Middle frontal gyrus (tissue), 1 donor: ENCODE measurements around the gene PPP1R3A.

Experiments used
- DNase-seq: peaks from one replicate; pipeline ENCODE4 v3.0.0-alpha.2; 2015; ENCODE audit warnings: low spot score; ENCODE audit errors: extremely low spot score

Gene PPP1R3A

DNA sequence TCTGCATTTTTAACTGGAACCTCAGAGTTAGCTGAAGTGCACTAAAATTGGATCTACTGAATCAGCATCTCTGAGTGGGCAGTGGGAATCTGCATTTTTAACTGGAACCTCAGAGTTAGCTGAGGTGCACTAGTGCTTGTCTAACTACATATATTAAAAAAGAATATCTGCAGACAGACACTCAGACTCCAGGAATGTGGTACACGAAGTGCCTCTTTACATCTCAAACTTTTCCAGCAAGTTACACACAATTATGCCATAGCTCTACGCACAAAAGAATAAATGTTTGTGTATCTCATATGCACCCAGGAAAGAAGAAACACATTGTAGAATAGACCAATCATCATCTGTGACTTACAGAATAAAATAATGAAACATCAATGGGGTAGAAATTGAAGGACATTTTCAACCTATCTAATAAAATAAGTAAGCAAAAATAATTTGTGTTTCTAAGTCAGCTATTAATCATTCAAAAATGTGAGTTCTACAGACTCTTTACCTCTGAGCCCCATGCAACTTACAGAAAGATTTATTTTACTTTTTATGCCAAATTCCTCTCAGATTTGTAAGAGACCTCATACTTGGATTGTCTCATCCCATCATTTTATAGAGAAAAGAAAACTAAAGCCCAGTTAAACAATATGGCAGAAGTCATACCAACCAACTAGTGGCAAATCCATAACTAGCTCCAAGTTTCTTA, 28.3 kb downstream of the PPP1R3A start:
- DNase-seq, result no peak

DNA sequence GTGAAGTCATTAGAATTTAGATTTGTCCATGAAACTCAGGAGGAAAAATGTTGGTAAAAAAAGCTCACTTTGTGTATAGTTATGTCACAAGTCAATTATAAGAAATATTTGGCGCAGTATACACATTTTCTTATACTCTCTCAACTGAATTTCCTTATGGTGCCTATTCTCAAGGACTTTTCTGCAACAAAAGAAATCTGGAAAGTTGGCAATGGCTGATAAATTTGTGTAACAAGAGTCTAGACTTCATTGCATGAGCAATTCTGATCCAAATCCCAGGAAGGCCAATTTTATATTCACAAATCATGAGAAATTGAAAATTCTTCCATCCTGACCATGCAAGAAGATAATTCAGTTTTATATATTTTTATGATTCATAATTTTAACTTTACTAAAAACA, 35.7 kb downstream of the PPP1R3A start:
- DNase-seq, result no peak

DNA sequence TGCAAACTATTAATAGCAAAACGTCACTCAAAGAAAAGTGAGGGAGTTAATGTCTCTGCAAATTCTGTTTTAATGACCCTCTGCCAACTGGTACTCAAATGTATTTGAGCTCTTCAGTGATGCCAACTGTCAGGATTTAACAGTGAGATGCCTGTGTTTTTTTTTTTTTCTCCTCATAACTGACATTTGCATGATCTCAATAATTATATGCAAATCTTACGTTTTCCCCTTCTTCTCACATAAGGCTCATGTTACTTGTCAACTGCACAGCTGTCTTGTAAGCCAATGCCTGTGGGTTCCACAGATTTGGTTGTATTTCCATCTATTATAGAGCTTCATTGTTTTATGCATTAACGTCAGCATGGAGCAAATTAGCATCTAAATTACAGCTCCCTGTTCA, 38.2 kb downstream of the PPP1R3A start:
- no peak for DNase-seq

DNA sequence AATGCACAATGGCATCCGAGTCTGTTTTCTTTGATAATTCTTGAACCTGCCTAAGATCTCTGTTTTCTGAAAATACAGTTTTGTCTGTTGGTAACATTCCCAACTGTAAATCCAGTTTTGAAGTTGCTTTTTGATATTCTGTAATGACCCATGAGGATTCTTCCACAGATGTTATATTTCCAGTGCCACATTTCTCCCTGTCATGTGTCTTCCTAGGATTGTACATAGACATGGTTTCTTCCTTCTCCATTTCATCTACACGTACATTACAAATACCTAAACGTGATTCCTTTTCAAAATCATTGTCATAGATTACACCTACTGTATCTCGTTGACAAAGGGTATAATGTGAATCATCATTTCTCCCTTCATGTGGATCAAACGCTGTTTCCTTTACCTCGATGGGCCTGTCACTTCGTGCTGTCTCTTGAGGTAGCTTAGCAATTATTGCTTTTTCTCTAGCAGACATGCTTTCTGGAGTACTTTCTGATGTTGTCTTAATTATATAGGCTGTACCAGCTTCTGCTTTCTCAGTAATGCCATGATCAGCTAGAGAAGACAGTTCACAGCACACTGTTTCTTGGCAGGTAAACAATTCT, 40.3 kb downstream of the PPP1R3A start:
- DNase-seq, result no peak

DNA sequence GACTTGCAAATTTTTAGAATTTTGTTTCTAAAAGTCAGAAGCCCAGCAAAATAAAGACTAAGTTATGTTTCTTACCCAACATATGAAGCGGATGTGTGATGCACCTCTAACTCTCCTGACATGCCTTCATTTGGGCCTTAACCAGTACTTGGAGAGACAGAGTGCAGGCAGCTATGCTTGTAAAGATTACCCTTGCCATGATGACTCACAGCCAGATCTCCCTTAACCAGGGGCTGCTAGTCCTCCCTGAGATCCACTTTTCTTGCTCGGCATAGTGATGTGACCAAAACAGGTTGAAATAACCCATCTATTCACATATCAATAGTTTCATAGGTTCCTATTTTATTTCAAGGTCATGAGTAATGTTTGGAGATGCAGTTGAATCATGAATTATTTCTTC, 43.6 kb downstream of the PPP1R3A start:
- no peak for DNase-seq

DNA sequence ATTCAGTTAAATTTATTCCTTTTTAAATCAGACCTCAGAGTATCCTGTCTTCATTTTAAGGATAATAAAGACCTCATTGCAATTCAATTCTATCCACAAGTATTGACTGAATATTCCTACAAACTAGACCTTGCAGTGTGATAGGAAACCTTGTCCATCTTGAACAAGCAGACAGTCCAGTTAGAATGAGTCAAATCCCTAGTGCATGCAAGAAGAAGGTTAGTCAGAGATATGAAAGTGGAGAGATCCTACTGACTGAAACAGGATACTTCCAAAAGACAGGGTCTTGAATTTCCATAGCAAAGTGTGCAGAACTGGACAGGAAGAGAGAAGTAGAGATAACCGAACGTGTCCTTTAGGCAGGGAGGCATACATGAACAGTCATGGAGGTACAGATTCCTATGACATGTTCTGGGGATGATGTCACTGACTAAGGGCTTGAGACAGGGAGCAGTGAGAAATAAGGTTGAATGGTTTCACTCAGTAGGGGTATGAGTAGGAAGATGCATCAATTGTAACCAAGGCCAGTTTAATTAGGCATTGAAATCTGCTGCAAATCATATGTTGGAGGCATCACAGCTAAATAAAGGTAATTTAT, 45.2 kb downstream of the PPP1R3A start:
- DNase-seq, result no peak

DNA sequence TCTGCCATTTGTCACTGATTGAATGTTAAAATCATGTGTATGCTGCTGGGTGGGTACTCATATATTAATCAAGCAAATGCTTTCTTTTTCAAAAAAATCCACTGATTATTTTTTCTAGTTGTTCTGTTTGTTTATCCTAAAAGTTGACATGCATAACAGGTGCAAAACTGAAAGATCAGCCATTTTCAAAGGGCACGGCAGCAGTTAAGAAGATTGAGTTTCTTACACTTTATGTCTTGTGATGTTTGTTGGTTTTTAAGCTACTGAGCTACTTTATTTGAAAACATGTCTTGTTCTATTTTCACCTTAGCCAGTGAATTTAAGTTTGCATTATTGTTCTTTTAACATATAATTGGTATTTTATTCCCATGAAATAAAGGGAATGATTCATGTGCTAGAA, 45.8 kb downstream of the PPP1R3A start:
- DNase-seq, result no peak

DNA sequence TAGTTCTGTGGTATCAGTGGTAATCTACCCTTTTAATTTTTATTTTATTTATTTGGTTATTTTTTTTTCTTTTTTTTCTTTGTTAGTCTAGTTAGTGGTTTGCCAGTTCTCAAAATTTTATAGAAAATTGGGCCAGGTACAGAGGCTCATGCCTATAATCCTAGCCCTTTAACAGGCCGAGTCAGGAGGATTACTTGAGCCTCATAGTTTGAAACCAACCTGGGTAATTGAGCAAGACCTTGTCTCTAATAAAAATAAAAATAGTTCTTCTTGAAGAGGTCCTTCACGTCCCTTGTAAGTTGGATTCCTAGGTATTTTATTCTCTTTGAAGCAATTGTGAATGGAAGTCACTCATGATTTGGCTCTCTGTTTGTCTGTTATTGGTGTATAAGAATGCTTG, 51.5 kb downstream of the PPP1R3A start:
- DNase-seq, result no peak

DNA sequence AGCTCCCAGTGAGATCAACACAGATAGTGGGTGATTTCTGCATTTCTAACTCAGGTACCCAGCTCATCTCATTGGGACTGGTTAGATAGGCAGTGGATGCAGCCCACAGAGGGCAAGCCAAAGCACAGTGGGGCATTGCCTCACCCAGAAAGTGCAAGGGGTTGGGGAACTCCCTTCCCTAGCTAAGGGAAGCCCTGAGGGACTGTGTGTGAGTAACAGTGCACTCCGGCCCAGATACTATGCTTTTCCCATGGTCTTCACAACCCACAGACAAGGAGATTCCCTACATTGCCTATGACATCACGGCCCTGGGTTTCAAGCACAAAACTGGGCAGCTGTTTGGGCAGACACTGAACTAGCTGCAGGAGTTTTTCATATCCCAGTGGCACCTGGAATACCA, 62.8 kb downstream of the PPP1R3A start:
- no peak for DNase-seq

DNA sequence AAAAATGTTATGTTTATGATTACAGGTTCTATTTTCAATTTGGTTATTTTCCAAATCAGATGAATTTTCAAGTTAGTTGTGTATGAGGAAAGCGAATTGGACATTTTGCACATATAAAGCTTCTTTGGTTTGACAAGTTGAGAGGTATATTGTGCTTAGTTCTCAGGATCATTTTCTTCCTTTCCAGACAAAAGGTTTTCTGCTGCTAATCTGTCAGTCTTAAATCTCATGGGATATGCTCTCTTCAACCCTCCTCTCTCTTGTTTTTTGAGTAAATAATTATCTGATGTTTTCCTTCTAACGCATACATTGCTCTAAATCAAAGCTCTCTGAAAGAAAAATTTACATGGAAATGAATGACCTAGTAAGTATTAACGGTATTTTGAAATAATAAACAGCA, 77.9 kb downstream of the PPP1R3A start:
- DNase-seq, result no peak

DNA sequence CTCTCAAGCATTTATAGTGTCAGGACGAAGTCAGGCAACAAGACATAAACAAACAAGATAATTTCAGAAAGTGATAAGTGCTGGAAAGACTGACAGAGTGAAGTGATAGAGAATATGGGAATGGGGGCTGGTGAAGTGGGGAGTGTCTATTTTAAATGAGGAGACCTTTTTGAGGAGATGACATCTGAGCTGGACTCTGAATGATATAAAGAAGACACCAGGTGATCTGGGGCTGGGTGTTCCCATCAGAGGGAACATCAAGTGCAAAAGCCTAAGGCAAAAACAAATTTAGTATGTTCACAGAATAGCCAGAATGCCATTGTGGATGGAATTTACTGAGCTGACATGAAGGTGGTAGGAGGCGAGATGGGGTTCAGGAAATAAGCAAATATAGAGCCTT, 83.4 kb downstream of the PPP1R3A start:
- DNase-seq, result no peak

DNA sequence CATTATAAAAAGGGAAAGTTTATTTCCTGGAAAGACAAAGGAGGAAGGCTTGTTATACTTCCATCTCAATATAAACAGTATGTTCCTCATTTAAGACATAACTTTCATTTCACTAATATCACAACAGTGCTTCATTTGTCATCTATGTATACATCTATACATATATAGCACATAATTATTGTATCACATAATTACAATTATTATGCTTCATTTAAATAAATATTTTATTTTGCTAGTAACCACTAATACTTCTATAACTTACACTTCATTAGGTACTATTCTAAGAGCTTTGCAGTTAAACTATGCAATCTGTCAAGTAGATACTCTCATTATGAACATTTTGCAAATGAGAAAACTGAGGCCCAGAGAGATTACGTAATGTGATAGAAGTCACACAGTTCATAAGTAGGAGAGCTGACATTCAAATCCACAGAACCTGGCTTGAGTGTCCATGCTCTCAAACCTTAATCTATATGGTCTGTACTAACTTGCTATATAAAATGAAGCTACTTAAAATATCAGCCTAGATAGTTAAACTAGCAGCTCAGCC, 86.5 kb downstream of the PPP1R3A start:
- no peak for DNase-seq

DNA sequence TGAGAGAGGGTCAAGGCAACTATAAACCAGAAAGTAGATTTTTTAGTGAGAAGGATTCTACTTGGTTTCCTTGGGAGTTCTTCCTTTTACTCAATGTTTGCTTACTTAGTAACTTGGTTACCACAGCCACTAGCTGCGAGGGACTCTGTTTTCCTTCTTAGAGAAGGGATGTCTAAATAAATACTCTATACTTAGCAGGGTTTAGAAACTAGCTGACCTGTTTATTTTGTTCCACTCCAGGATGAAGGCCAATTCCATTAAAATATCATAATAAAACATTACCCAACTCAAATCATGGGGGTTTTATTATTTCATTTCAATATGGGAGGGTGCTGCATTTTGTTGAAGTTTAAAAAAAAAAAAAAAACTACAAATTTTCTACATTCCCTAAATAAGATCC, 87.3 kb downstream of the PPP1R3A start:
- DNase-seq, result no peak

DNA sequence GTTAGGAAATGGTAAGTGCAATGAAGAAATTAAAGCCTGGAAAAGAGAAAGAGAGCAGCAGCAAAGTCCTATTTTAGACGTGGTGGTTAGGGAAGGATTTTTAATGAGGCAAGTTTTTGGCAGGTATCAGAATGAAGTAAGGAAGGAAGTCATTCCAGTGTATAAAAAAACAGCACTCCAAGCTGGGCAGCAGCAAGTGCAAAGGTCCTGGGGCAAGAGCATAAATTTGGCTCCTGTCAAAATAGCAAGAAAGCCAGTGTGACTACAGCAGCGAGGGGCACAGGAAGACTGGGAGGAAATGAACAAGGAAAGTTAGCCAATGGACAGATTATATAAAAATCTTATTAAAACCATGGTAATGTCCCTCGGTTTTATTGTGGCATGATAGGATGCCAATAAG, 90.2 kb downstream of the PPP1R3A start:
- no peak for DNase-seq
